HG02678 (cell line): Measurements from ENCODE around the gene VAMP8.
"Not testable (repeated sequence)": the region's sequence is repeated elsewhere in the genome, so short reads cannot be mapped to it uniquely, and the experiment has no call there.

ENCODE experiments used
- ATAC-seq: cut with Tn5 transposase; IDR thresholded peaks from one replicate; pipeline ENCODE4 v1.9.1; 2021; ENCODE audit warnings: mild to moderate bottlenecking, moderate library complexity; ENCODE audit not compliant: unreplicated experiment

The VAMP8 gene

DNA sequence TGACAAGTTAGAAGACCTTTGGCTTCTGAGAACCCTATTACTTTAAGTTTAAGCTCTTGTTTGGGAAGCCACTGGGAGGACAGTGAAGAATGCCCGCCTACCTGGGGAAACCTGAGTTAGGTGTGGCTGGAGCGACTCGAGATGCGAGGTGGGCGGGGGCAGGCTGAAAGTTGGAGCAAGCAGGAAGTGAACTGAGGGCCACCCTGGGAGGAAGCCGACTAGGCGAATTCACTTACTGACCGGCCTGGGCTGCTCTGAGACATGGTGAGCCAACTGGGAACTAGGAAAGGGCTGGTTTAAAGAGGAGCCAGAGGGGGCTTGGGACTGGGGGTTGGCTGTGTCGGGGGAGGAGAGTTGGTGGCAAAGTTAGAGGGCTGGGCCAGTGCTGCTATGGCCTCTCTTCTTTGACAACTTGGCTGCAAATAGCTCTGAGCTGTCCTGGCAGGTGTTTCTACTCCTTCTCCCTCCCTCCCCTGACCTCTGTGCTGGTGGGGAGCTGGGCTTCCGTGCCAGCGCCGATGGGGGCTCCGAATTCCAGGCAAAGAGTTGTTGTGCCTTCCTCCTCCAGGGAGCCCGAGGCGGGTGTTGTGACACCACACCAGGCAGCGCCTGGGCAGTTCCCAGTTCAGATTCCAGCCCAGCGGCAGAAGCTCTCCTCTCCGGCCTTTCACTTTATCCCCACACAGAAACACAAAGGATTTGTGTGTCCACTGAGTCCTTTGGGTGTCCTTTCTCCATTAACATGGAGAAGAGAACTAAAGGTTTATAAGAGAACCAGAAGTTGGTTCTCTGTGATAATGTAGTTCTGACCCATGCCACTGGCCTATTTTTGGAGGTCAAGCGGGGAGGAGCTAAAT is at the start of gene VAMP8:
TSS of gene VAMP8 (plus strand) at position 201 of the 857 bp plus-strand sequence. CDS start at position 262, 61 bp downstream.
- peak; percentile 47 for ATAC-seq

DNA sequence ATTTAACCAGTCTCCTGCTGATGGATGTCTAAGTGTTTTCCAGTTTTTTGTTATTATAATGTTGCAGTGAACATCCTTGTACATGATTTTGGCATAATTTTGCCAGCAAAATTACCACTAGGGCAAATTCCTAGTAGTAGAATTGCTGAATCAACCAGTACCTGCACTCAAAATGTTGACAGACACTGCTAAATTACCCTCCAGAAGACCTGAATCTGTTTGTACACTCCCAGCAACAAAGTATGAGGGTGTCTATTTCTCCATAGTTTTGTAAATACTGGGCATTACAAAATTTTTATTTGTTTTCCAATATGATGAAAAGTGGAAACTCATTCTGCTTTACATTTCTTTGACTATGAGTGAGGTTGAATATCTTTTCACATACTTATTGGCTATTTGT is 49.6 kb upstream of the VAMP8 start:
- ATAC-seq: no peak

DNA sequence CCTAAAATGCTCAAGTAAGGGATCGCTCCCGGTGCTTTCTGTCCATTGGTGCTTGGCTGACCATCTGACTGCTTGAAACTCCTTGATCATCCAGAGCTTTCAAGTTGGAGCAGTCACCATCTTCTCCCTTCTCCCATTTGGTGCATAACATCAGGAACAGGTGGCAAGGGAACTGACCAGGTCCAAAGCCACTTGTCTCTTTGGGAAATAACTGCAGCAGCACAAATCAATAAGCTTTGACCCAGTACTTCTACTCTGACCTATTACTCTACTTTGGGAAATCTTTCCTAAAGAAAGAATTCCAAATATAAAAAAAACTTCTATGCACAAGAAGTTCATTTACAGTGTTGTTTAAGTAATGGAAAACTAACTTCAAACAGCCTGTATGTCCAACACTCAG is 49.0 kb upstream of the VAMP8 start:
- ATAC-seq: no peak

DNA sequence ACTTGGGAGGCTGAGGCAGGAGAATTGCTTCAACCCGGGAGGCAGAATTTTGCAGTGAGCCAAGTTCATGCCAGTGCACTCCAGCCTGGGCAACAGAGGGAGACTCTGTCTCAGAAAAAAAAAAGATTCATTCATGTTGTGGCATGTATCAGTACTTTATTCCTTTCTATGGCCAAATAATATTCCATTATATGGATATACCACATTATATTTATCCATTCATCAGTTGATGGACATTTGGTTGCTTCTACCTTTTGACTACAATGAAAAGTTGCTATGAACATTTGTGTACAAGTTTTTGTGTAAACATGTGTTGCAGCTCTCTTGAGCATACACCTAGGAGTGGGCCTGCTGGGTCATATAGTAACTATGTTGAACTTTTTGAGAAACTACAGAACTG is 47.6 kb upstream of the VAMP8 start:
- no peak for ATAC-seq

DNA sequence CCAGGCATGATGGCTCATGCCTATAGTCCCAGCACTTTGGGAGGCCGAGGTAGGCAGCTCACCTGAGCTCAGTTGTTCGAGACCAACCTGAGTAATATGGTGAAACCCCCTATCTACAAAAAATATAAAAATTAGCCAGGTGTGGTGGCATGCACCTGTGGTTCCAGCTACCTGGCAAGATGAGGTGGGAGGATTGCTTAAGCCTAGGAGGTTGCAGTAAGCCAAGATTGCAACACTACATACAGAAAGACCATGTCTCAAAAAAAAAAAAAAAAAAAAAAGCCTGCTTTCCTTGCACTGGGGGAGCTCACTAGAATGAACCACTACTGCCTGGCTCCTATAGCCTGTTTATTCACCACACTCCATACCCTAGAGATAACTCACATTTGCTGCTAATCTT is 45.8 kb upstream of the VAMP8 start:
- ATAC-seq: no peak

DNA sequence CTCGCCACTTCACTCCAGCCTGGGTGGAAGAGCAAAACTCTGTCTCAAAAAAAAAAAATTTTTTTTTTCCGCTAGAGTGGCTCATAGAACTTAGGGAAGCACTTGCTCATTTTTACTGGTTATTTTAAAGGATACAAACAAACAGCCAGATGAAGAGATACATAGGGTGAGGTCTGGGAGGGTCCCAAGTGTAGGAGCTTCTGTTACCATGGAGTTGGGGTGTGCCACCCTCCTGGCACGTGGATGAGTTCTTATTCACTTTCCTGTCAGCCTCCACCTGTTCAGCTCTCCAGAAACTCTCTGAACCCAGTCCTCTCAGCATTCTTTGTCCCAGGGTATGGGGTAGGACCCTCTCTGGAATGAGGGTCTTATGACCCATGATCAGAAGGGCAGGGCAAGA is 43.3 kb upstream of the VAMP8 start:
- no peak for ATAC-seq

DNA sequence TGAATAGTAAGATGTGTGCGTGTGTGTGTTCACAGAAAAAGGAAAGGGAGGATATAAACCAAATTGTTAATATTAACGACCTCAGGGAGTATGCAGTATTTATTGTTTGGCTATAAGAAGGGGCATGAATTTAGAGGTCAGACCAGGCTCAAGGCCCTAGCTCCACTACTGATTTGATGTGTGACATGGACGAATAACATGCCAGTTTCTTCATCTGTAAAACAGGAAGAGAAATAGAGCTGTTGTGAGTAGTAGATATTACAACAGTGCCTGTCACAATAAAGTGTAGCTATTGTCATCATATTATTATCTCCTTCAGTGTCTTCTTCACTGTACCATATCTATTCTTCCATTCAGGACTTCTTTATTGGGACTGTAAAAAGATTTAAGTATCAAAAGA is 42.5 kb upstream of the VAMP8 start:
- no peak for ATAC-seq

DNA sequence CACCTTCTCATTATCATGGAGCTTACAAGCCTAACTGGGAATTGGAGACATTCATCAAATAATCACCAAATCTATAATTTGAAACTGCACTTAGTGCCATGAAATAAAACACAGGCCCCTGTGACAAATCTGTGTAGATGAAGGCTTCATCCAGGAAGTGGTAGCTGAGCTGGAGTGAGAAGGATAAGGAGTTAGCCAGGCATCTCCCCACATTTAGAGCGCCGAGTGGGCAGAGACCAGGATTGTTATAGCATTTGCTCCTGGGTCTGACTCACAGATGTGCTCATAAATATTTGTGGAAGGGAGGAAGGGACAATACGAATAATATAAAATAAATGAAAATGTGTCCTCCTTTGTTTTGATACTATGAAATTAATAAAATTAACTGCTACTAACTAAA is 40.9 kb upstream of the VAMP8 start:
- ATAC-seq: no peak

DNA sequence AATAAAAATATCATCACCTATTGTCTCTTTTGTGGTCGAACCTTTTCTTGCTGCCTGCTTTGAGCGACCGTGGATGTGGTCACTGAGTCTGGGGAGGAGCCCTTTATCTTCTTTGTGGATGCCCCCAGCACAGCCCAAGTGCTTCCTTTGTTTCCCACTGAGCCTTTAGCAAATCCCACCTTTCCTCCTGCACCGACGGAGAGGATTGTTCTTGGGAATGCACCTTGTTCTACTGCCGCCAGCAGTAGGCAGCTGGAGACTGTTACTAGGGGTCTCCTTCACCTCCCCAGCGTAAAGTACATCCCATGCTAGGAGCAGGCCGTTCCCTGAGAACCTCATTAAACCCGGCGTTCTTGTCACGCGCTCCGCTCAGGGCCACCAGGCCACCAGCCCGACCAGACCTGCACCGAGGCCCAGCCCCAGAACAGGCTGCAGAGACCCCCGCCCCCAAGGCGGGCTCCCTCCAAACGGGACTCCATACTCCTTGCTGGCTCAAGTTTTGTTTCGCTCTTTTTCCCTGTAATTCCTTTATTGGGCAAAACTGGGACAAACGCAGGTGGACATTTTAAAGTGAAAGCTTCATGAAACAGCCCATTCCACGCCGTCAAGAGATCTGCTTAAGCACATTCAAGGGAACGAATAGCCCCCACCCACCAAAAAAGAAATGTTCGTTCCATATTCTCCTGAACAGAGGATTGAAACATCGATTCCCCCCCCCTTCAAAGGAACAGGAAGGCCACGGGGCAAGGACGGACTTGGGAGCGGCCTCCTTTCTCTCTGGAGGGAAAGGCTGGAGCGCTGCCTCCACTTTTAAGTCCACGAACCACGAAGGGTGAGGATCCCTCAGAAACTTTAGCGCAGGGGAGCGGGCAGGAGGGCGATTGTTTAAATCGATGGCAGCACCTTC is 39.5 kb upstream of the VAMP8 start:
- no peak for ATAC-seq

DNA sequence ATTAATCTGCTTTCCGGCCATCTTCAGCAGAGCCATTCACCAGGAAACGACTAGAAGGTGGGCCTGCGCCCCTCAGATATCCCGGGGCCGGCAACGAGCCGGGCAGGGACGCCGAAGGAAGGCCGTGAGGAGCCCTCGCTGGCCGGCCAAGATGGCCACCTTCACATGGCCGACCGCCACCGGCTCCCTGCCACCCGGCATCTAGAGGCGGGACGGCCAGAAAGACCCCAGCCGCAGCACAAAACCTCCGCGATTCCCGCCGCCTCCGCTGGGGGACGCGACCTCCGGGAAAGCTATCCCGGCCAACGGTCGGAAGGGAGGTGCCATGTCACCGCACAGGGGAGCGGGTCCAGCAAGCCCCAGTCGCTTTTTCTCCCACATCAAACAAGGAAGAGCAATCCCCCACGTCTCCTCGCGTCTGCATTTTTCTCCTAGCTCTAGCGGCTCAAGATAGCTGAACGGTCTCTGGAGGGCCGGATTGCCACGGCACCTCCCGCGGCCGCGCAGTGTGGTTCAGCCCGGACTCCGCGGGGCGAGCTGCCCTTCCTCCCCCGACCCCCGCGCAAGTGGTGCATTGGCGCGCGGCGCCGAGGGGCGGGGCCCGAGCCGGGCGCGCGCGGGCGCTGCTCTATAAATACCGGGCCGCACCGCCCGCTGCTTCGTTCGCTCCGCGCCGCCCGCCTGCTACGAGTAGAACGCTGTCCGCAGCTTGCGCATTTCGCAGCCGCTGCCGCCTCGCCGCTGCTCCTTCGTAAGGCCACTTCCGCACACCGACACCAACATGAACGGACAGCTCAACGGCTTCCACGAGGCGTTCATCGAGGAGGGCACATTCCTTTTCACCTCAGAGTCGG is 38.7 kb upstream of the VAMP8 start, which contains the start of gene MAT2A:
TSS of gene MAT2A (plus strand) at position 662 of the 854 bp plus-strand sequence. CDS start at position 782, 120 bp downstream.
- peak; percentile 76 for ATAC-seq

DNA sequence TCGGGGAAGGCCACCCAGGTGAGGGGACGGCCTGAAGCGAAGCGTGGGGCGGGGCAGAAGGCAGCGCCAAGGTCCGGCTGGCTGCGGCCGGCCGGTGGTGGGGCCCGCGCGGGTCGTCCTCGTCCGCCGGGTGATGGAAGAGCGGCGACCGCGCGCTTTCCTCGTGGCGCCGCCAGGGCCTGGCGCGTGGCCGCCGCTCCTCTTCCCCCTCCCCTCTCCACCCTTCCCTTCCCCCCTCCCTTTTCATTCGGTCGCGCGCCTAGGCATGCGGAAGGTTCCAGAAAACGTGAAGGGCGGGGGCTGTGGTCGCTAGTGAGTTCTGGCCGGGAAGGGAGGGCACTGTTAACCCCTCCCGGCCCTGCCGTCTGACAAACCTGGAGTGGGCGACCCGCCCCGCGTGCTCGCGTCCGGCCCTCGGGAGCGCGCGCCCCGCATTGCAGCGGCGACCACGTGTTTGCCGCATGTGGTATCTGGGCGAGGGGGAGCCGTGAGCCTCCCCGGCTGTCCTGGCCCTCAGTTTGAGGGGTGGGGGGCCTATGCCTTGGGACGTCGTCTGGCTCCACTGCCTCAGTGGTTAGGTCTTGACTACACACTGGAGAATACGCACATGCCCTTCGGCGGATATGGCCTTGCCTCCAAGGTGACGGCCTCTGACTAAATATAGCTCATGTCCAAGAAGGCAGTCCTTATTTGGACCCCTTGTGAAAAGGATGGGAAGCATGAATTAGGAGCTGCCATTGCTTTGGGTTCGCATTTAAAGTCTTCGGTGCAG is 37.8 kb upstream of the VAMP8 start:
- peak; percentile 29 for ATAC-seq

DNA sequence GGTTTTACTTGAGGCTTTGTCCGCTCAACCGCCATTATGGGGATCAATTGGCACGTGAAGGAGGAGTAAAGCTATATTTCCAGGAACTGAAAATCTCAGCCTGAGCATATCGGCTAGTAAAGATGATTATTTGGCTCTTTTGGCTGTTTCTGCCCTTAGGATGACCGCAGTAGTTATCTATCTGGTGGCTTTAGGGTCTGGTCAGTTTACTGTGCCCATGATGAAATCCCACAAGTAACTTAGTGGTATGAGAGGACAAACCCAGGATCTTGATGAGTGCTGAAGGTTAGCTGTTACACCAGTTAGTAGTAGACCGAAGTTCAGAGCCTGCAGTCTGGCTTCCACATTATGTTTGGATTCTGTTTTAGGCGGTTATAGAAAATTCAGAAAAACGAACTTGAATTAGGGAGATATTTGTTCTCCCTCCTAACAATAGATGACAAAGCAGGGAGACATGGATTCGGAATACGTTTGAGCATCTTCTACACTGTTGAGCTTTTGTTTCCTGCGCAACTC is 37.2 kb upstream of the VAMP8 start:
- no peak for ATAC-seq

DNA sequence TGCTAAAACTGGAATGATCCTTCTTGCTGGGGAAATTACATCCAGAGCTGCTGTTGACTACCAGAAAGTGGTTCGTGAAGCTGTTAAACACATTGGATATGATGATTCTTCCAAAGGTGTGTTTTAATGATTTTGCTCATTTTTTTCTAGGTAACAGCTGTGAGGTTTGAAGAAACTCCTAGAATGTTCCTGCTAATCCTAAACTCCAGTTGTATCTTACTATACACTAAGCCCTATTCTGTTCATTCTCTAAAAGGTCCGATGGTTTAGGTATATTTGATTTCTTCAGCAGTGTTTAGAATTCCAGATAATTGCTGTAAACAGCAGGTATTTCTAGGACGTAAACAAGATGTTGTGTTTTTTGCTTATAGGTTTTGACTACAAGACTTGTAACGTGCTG is 36.1 kb upstream of the VAMP8 start:
- no peak for ATAC-seq

DNA sequence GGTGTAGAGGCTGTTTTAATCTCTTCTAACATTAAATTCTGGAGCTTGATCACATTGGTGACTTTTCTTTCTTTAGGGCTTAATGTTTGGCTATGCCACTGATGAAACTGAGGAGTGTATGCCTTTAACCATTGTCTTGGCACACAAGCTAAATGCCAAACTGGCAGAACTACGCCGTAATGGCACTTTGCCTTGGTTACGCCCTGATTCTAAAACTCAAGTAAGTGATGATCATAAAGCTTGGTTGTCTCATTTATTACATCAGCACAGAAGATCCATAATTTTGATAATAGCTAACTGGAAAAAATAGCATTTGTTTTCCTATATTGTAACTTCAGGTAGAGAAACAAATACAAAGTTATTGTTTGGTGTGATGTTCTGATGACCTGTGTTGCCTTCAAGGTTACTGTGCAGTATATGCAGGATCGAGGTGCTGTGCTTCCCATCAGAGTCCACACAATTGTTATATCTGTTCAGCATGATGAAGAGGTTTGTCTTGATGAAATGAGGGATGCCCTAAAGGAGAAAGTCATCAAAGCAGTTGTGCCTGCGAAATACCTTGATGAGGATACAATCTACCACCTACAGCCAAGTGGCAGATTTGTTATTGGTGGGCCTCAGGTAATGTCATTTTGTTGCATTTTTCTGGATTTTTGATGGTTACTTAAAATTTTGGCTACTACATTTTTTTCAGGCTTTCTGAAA is 35.5 kb upstream of the VAMP8 start:
- ATAC-seq: no peak

DNA sequence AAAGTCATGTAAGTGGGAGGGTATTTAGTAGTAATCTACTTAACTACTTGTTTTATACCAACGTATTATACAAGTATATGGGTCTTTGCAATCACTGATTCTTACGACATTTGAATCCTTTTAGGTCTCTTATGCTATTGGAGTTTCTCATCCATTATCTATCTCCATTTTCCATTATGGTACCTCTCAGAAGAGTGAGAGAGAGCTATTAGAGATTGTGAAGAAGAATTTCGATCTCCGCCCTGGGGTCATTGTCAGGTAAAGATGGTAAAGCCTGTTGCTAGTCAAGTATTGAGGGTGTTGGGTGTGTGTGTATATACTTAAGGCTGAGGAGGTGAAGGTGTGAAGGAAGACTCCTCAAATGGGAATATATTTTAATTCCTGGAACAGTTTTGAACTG is 34.6 kb upstream of the VAMP8 start:
- no peak for ATAC-seq

DNA sequence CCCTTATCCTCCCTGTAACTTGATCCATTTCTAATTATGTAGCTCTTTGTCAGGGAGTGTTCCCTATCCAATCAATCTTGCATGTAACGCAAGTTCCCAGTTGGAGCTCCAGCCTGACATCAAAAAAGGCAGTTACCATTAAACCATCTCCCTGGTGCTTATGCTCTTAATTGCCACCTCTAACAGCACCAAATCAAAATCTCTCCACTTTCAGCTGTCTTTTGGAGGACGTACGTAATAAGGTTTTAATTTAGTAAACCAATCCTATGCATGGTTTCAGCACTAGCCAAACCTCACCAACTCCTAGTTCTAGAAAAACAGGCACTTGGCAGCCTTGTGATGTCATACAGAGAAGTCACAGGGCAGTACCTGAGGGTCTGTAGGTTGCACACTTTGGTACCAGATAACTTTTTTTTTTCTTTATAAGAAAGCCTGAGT is 33.1 kb upstream of the VAMP8 start:
- ATAC-seq: not testable (repeated sequence)

DNA sequence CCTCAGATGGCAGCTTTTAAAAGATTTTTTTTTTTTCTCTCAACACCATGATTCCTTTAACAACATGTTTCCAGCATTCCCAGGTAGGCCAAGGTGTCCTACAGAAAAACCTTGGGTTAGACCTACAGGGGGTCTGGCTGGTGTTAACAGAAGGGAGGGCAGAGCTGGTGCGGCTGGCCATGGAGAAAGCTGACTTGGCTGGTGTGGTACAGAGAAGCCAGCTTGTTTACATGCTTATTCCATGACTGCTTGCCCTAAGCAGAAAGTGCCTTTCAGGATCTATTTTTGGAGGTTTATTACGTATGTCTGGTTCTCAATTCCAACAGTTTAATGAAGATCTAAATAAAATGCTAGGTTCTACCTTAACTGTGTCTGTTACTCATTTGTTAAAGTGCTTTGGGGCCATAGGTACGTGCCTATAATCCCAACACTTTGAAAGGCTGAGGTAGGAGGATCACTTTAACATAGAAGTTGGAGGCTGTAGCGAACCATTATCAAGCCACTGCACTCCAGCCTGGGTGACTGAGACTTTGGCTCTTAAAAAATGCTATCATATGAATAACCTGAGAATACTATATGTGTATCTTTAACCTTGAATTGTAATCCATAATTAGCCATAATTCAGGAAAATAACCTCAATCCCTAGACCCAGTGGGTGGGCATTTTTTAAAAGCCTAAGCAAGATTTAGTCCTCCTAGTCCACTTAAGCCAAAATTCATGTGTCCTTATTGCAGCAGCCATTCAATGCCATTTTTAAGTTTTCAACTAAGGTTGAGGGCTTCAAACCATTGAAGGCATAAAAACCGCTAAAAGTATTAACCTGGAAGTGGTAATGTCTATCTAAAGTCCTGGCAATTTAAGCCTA is 32.2 kb upstream of the VAMP8 start:
- ATAC-seq: not testable (repeated sequence)

DNA sequence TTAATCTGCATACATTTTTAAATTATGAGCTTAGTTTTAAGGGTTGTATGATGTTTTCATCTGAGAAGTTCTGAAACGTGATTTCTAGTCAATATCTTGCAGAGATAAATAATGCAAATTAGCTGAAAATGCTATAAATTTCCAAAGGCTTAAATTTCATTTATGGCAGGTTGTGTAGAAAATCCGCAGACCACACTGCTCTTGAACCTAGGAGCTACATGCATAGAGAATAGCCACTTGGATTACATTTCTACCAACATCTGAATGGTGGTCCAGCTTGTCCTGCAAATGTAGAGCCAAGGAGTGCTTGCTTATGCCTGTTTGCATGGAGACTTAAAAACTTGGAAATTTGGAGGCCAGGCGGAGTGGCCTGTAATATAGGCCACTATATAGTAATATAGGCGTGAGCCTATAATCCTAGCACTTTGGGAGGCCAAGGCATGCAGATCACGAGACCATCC is 31.6 kb upstream of the VAMP8 start:
- ATAC-seq: no peak
